ENCODE results near the gene RING1. TPM values are rescaled to one million over a fixed set of nuclear protein-coding genes. Genes with fewer than 3 reads are reported as not detected.

The RING1 gene
- total RNA-seq, 1 experiment from 2014 or later = 45.9 TPM

DNA sequence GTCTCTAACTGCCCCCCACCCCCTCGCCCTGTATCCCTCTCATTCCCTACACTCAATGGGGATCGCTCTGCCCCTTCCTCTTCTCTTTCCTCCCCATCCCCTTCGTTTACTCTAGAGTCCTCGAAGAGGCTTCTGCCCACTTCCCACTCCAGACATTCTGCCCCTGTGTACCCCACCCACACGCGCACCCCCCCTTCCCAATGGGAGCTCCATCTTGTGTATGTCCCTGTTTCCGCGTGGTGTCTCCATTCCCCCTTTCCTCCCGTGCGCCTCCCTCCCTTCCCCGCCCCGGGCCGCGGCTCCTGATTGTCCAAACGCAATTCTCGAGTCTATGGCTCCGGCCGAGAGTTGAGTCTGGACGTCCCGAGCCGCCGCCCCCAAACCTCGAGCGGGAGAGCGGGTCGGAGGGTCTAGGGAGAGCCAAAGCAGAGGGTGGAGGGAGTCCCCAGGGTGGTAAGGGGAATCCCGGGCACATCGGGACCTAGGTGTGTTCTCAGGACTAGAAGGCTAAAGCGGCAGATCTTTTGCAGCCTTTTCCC lies 679 bp upstream of the RING1 start:
- BruUV-seq (replicated peaks) = TSS peak; percentile 97
- Histone ChIP-seq H3K4me1 (ENCODE audit: control insufficient read depth in 1 of 2, insufficient read depth in 2 of 2, low read length in 2 of 2) (peaks cover 29 to 51% of the 10 kb centered on the region in 2 experiments), H3K27me3 (ENCODE audit: insufficient read depth, low read length) (no peaks in the 10 kb centered on the region), H3K4me2 (ENCODE audit: low read length) (peak overlapping the region; percentile 97), H3K9me3 (ENCODE audit: control insufficient read depth in 1 of 2, insufficient read depth in 1 of 2, low read depth in 1 of 2, low read length in 2 of 2) (no peaks in the 10 kb centered on the region), H3K36me3 (ENCODE audit: control insufficient read depth in 1 of 2, insufficient read depth in 2 of 2, low read length in 2 of 2) (peaks cover 17 to 29% of the 10 kb centered on the region in 2 experiments; a peak in 3 of 4 replicates), H4K20me1 (ENCODE audit: insufficient read depth) (no peaks in the 10 kb centered on the region), H3K27ac (ENCODE audit: low read depth, low read length) (peak overlapping the region; percentile 96), H3K4me3 (replicated peaks in 1 of 2; ENCODE audit: low read depth in 1 of 2, low read length in 2 of 2) (peak overlapping the region; percentile 92 to 95), H3K79me2 (ENCODE audit: insufficient read depth, low read length) (peaks cover 36% of the 10 kb centered on the region), H3K9me2 (ENCODE audit: insufficient read depth) (no peaks in the 10 kb centered on the region), H2AFZ (ENCODE audit: low read depth, low read length, poor library complexity, severe bottlenecking) (no peak overlapping the region), H3K9ac (ENCODE audit: low read length) (peak overlapping the region; percentile 96)
- CTCF ChIA-PET = interaction anchor here (1.4 to 1.9 kb wide), 2 partner anchors 10 to 41 kb away, joined by 4 to 6 read pairs; no protein-coding TSS in a partner anchor
- POLR2A ChIA-PET = interaction anchor here (0.6 kb wide), 1 partner anchor 57 kb away, joined by 3 read pairs; no protein-coding TSS in a partner anchor
- DNase-seq (ENCODE audit: low read depth, low spot score) (no peak), ATAC-seq (peak; percentile 3; the same call in 1 of the 2 replicates)
- TF ChIP-seq EZH2phosphoT487 (IDR thresholded peaks at IDR 0.05; ENCODE audit: borderline replicate concordance) (no peak), SRF (IDR thresholded peaks at IDR 0.05; ENCODE audit: low read depth) (no peak), TCF7L2 (IDR thresholded peaks at IDR 0.05; ENCODE audit: borderline replicate concordance, extremely low read depth, insufficient read depth, insufficient read length) (no peak), YY1 (IDR thresholded peaks at IDR 0.05; ENCODE audit: extremely low read depth, insufficient replicate concordance, low read depth, low read length) (no peak), EZH2 (IDR thresholded peaks at IDR 0.05) (no peak), CEBPB (IDR thresholded peaks at IDR 0.05; ENCODE audit: low read depth) (no peak), JUND (IDR thresholded peaks at IDR 0.05) (no peak), POLR2AphosphoS5 (IDR thresholded peaks at IDR 0.05; ENCODE audit: low read depth, low read length) (no peak), ELF1 (IDR thresholded peaks at IDR 0.05; ENCODE audit: borderline replicate concordance, low read depth) (no peak)
- TF ChIP-seq, protein P1, sequence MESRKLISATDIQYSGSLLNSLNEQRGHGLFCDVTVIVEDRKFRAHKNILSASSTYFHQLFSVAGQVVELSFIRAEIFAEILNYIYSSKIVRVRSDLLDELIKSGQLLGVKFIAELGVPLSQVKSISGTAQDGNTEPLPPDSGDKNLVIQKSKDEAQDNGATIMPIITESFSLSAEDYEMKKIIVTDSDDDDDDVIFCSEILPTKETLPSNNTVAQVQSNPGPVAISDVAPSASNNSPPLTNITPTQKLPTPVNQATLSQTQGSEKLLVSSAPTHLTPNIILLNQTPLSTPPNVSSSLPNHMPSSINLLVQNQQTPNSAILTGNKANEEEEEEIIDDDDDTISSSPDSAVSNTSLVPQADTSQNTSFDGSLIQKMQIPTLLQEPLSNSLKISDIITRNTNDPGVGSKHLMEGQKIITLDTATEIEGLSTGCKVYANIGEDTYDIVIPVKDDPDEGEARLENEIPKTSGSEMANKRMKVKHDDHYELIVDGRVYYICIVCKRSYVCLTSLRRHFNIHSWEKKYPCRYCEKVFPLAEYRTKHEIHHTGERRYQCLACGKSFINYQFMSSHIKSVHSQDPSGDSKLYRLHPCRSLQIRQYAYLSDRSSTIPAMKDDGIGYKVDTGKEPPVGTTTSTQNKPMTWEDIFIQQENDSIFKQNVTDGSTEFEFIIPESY (IDR thresholded peaks at IDR 0.05; ENCODE audit: extremely low read depth, insufficient replicate concordance, low read length) = no peak
- TF ChIP-seq, protein P2, sequence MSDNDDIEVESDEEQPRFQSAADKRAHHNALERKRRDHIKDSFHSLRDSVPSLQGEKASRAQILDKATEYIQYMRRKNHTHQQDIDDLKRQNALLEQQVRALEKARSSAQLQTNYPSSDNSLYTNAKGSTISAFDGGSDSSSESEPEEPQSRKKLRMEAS (IDR thresholded peaks at IDR 0.05) = no peak
- intact Hi-C loops (cut with micrococcal nuclease) = loop anchor here (10.0 kb wide), 1 partner anchor 207 kb away; the partner anchor contains the start of genes CUTA and PHF1
- RAD21 ChIA-PET (ENCODE audit: low non-redundant PET in 1 of 2, low total read pairs in 2 of 2, uncharacterized antibody in 2 of 2, unreplicated experiment in 2 of 2) = interaction anchor here in 1 of 2 experiments (1.3 kb wide), 1 partner anchor 41 kb away, joined by 5 read pairs; no protein-coding TSS in a partner anchor

All from HCT116 (cell line).